ENCODE data around the gene HLX. TPM values are rescaled to one million over a fixed set of nuclear protein-coding genes. Genes with fewer than 3 reads are reported as not detected.

The HLX gene
- polyA plus RNA-seq, 3 donors: 17.1 to 44.0 (median 17.6) TPM

DNA sequence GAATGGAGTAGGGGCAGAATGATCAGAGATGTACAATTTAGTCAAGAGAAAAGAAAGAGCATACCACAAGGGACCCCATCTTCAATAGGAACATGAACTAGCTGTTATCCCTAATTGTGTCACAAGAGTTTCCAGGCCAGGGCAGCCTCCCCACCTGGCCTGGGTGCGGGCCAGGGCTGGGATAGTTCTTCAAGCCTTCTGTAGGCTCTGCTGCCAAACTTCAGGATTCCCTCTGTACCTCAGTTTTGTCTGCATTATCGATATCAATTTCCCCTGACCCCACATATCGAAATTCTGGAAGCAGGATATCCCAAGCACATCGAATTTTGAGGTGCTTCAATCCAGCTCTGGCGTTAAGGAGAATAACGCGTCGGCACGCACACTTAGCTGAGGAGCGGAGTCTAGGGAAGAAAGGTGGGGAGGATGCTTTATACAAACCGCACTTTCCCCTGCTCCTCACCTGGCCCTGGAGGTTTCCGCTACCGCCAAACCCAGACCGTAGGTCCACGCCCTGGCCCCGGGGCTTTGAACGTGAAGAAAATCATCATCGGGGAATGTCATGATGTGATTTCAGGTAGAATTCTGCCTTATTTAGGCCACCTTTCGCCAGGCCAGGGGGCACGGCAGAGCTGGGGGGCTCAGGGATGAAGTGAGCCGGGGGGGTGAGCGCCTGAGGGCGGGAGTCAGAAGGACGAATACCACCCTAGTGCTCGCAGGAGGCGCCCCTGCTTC is 7.4 kb downstream of the HLX start:
- Histone ChIP-seq H3K9ac (ENCODE audit: insufficient read depth, low read length, poor library complexity, severe bottlenecking) (no peak overlapping the region), H3K27ac (ENCODE audit: low read depth in 1 of 2, low read length in 2 of 2) (no peak overlapping the region), H3K36me3 (replicated peaks in 1 of 2; ENCODE audit: control insufficient read depth in 1 of 2, insufficient read depth in 2 of 2, low read length in 2 of 2) (peaks cover 32 to 36% of the 10 kb centered on the region in 2 donors), H4K20me1 (ENCODE audit: insufficient read depth, low read length) (peaks cover 47% of the 10 kb centered on the region), H3K79me2 (ENCODE audit: insufficient read depth, low read length) (peaks cover 24% of the 10 kb centered on the region), H3K4me2 (replicated peaks; ENCODE audit: extremely low read depth, low read length, poor library complexity, severe bottlenecking) (peak overlapping the region; percentile 69), H3K9me3 (replicated peaks in 1 of 2; ENCODE audit: control insufficient read depth in 1 of 2, insufficient read depth in 1 of 2, low read length in 2 of 2) (peaks cover 0 to 9% of the 10 kb centered on the region in 2 donors), H3K27me3 (ENCODE audit: control insufficient read depth in 2 of 2, insufficient read depth in 2 of 2, low read length in 2 of 2) (peaks cover 39 to 57% of the 10 kb centered on the region in 2 donors), H3K4me3 (replicated peaks in 1 of 3; ENCODE audit: low read depth in 2 of 3, low read length in 3 of 3) (peak overlapping the region in 1 of 3 experiments; percentile 62), H3K4me1 (ENCODE audit: control insufficient read depth in 1 of 2, insufficient read depth in 2 of 2, low read length in 2 of 2) (peaks cover 51 to 56% of the 10 kb centered on the region in 2 donors), H2AFZ (ENCODE audit: insufficient read depth, low read depth, low read length, poor library complexity, severe bottlenecking) (no peak overlapping the region)
- no peak for DNase-seq
- intact Hi-C loops (cut with micrococcal nuclease): loop anchor here in 1 of 2 donors (10.0 kb wide), 2 partner anchors 68 to 278 kb away; no protein-coding TSS in a partner anchor
- peaks cover 61 to 64% of the 10 kb centered on the region in 2 donors for H3K36me3 Mint-ChIP-seq
- 97% methylated on average over 7 of the region's 26 CpGs for WGBS (ENCODE audit: insufficient coverage)
- H3K27ac Mint-ChIP-seq: peak overlapping the region in 2 of 7 donors; percentile 3 to 21
- peaks cover 61 to 62% (median 61%) of the 10 kb centered on the region in 3 donors for H3K27me3 Mint-ChIP-seq (ENCODE audit: low read depth in 3 of 3)
- TF ChIP-seq, protein P1, sequence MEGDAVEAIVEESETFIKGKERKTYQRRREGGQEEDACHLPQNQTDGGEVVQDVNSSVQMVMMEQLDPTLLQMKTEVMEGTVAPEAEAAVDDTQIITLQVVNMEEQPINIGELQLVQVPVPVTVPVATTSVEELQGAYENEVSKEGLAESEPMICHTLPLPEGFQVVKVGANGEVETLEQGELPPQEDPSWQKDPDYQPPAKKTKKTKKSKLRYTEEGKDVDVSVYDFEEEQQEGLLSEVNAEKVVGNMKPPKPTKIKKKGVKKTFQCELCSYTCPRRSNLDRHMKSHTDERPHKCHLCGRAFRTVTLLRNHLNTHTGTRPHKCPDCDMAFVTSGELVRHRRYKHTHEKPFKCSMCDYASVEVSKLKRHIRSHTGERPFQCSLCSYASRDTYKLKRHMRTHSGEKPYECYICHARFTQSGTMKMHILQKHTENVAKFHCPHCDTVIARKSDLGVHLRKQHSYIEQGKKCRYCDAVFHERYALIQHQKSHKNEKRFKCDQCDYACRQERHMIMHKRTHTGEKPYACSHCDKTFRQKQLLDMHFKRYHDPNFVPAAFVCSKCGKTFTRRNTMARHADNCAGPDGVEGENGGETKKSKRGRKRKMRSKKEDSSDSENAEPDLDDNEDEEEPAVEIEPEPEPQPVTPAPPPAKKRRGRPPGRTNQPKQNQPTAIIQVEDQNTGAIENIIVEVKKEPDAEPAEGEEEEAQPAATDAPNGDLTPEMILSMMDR (IDR thresholded peaks at IDR 0.05): no peak
- peak overlapping the region in 1 of 2 donors; percentile 89 for H3K4me3 Mint-ChIP-seq
- peaks cover 78% of the 10 kb centered on the region for H3K4me1 Mint-ChIP-seq
- H3K9me3 Mint-ChIP-seq: peaks cover 3 to 23% (median 12%) of the 10 kb centered on the region in 7 donors

DNA sequence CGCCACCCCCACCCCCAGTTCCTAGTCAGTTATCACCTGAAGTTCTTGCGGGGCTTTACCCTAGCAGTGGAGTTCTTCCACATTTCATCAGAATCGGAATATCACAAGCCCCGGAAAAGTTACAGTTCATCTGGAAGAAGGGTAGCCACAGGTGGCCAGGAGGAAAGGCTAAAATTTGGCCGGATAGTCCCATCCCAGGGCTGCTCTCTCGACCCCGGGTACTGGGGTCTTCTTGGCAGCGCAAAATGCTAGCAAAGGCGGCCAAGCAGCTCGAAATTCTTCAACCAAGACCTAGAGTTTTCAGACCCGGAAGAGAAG is 7.9 kb downstream of the HLX start:
- 66% methylated on average over 9 of the region's 11 CpGs for WGBS (ENCODE audit: insufficient coverage)
- Mint-ChIP-seq H3K4me3 (peak overlapping the region; percentile 64 to 89), H3K9me3 (peaks cover 3 to 28% (median 18%) of the 10 kb centered on the region in 7 donors), H3K27ac (peak overlapping the region in 1 of 7 donors; percentile 62), H3K36me3 (peaks cover 60 to 64% of the 10 kb centered on the region in 2 donors), H3K4me1 (peaks cover 79% of the 10 kb centered on the region), H3K27me3 (ENCODE audit: low read depth in 3 of 3) (peaks cover 66 to 67% (median 67%) of the 10 kb centered on the region in 3 donors)
- TF ChIP-seq, protein P1 (IDR thresholded peaks at IDR 0.05): no peak
- Histone ChIP-seq H3K27me3 (ENCODE audit: control insufficient read depth in 2 of 2, insufficient read depth in 2 of 2, low read length in 2 of 2) (peaks cover 45 to 62% of the 10 kb centered on the region in 2 donors), H3K4me3 (replicated peaks in 1 of 3; ENCODE audit: low read depth in 2 of 3, low read length in 3 of 3) (peak overlapping the region in 1 of 3 experiments; percentile 62), H3K36me3 (replicated peaks in 1 of 2; ENCODE audit: control insufficient read depth in 1 of 2, insufficient read depth in 2 of 2, low read length in 2 of 2) (peaks cover 32 to 36% of the 10 kb centered on the region in 2 donors), H3K79me2 (ENCODE audit: insufficient read depth, low read length) (peaks cover 19% of the 10 kb centered on the region), H3K9ac (ENCODE audit: insufficient read depth, low read length, poor library complexity, severe bottlenecking) (no peak overlapping the region), H3K27ac (ENCODE audit: low read depth in 1 of 2, low read length in 2 of 2) (no peak overlapping the region), H2AFZ (ENCODE audit: insufficient read depth, low read depth, low read length, poor library complexity, severe bottlenecking) (peak overlapping the region; percentile 56), H3K9me3 (replicated peaks in 1 of 2; ENCODE audit: control insufficient read depth in 1 of 2, insufficient read depth in 1 of 2, low read length in 2 of 2) (peaks cover 0 to 14% of the 10 kb centered on the region in 2 donors), H3K4me2 (replicated peaks; ENCODE audit: extremely low read depth, low read length, poor library complexity, severe bottlenecking) (peak overlapping the region; percentile 69), H3K4me1 (ENCODE audit: control insufficient read depth in 1 of 2, insufficient read depth in 2 of 2, low read length in 2 of 2) (peaks cover 51 to 56% of the 10 kb centered on the region in 2 donors), H4K20me1 (ENCODE audit: insufficient read depth, low read length) (peaks cover 47% of the 10 kb centered on the region)
- intact Hi-C loops (cut with micrococcal nuclease): loop anchor here in 1 of 2 donors (10.0 kb wide), 2 partner anchors 68 to 278 kb away; no protein-coding TSS in a partner anchor
- no peak for DNase-seq

All from CD14-positive monocyte (primary cell).